GM18519 (cell line): ENCODE results near the gene ETV7.
"Not testable (repeated sequence)": the region's sequence is repeated elsewhere in the genome, so short reads cannot be mapped to it uniquely, and the experiment has no call there.

Experiments
- ATAC-seq: cut with Tn5 transposase; IDR thresholded peaks from one replicate; pipeline ENCODE4 v1.9.1; 2021; ENCODE audit warnings: mild to moderate bottlenecking, moderate library complexity; ENCODE audit not compliant: unreplicated experiment, low FRiP score

Gene ETV7

DNA sequence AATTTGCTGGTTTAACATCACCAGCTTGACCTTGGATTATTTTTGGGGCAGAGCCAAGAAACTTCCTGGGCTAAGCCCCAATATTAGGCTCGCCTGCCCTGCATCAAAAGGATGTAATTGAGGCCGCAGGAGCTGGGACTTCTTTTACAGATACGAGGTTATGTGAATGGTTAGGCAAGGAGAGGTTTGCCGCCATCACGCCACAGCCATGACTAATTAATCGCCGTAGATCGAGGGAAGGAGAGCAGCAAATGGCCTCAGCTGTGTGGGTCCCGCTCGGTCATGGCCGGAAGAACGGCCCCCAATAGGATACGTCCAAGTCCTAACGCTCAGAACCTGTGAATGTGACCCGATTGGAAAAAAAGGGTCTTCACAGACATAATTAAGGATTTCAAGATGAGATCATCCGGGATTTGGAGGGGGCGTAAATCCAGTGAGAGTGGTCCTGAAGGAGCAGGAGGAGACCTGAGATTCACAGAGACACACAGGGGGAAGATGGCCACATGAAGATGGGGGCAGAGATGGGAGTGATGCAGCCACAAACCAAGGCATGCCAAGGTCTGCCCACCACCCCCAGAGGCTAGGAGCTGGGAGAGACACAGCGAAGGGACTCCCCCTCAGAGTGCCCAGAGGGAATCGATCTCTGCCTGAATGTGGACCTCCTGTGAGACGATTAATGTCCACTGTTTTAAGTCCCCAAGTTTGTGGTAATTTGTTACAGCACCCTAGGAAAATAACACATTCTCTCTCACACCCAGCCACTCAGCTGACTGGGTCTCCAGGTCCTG lies 40.8 kb downstream of the ETV7 start:
- no peak for ATAC-seq

DNA sequence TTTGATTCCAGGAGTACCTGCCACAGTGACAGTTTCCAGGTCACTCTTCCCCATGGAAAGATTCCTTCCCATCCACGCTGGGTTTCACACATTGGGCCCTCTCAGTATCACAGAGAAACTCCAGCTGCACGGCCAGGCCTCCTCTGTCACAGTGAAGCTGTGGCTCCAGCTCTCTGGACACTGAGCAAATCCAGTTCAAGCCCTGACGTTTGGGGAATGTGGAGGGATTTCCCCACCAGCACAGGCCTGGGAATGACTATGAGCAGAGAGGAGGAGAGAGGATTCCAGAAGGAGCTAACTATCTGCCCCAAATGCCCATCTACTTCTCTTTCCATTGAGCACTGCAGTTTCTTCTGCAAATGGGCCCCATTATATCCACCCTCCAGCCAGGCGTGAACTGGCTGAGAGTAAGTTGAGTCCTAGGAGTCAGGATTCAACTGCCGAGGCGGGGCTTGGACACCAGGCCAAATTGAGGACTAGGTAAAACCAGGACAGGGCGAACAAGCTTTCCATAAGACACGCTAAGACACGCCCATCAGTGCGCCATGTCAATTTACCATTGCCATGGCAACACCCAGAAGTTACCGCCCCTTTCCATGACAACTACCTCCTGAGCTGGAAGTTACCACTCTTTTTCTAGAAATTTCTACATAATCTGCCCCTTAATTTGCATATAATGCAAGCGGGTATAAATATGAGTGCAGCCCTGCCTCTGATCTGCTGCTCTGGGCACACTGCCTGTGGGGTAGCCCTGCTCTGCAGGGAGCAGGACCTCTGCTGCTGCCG lies 41.6 kb downstream of the ETV7 start:
- ATAC-seq: no peak

DNA sequence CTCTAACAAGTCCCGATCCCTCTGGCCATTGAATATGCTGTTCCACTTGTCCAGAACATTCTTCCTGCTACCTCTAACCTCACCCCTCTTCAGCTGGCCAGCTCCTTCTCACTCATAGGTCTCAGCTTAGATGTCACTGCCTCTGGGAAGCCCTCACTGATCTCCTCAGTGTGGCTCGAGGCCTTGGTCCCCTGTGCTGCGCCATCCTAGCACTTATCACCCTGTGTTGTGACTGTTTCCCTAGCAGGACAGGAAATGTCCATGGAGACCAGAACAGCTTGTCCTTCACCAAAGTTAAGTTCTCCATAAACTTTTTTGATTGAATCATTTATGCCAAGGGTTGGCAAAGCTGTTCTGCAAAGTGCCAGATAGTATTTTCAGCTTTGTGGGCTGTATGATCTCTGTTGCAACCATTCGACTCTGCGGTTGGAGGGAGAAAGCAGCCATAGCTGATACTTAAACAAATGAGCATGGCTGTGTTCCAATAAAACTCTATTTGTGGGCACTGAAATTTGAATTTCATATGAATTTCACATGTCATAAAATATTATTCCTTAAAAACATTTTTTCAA lies 44.3 kb downstream of the ETV7 start:
- ATAC-seq: no peak

DNA sequence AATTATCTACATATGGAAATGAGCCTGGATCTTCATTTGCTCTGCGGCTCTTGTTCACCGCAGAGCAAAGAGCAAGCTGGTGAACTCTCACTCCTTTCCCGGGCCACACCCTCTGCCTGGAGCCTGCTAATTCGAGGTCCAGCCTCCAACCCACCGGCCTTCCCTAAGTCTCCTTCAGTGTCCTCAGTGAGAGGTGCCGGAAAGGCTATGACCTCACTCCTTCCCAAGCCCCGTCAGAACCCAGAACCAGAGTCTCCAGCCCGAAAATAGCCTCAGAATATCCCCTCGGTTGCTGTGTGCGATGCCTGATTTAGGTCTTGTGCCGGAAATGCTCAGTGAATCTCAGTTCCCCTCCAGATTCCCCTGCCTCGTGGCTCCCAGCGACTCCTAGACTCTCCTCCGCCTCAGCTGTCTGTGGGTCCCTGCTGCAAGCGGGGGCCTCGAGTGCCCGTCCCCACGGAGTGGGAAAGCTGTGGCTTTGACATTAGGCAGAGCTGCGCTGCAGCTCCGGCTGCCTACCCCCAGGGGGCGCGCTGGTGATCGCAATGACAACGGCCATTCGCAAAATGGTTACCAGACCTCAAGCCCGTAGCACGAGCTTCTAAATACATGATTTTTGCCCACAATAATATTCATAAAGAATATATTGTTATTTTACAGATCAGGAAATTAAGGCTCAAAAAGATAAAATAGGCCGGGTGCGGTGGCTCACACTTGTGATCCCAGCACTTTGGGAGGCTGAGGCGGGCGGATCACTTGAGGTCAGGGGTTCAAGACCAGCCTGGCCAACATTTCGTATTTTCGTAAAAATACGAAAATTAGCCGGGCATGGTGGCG lies 46.6 kb downstream of the ETV7 start:
- no peak for ATAC-seq

DNA sequence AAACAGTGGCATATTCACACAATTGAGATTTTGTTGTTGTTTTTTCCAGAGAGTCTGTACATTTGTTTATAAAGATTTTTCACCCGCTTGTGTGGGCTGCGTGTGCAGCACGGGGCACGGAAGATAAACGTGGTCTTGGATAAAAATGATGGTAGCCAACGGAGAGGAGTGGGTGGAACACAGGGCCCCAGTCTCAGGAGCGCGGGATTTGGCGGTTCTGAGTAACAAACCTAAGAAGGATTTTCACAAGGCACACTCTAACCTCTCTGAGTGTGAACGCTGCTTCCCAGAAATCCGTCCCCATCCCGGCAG lies 47.2 kb downstream of the ETV7 start:
- ATAC-seq: no peak

DNA sequence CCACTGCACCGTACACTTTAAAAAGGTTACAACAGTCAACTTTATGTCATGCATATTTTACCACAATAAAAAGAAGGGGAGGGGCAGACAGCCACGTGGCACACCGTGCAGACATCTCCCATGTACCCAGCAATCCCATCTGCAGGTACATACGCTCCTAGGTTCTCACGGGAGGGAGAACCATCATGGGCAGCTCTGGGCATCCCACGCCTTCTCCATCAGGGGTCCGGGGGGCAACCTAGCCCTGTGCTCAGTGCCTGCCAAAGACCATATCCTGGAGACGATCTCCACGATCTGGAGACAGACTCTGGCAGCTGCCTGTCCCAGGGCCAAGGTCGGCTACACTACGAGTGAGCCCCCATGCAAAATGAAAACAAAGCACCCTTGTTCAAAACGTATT lies 48.3 kb downstream of the ETV7 start:
- ATAC-seq: no peak

DNA sequence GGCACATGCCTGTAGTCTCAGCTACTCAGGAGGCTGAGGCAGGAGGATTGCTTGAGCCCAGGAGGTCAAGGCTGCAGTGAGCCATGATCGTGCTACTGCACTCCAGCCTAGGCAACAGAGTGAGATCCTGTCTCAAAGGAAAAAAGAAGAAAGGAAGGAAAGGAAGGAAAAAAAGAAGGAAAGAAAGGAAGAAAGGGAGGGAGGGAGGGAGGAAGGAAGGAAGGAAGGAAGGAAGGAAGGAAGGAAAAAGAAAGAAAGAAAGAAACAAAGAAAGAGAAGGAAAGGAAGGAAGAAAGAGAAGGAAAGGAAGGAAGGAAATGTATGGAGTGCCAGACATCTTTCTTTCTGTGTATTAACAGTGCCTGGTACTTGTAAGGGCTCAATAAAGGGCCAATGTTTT lies 49.2 kb downstream of the ETV7 start:
- ATAC-seq: not testable (repeated sequence)

DNA sequence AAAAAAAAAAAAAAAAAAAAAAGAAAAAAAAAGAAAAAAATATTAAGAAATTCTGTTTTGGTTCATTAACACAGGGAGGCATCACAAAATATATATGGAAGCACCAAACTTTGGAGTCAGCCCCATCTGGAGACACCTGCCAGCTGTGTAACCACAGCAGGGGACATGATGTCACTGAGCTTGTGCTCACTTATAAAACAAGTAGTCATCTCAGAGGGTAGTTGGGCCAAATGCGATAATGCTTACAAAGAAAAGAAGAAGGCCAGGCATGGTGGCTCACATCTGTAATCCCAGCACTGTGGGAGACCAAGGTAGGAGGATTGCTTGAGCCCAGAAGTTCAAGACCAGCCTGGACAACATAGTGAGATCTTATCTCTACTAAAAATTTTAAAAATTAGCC lies 49.7 kb downstream of the ETV7 start:
- ATAC-seq: no peak

DNA sequence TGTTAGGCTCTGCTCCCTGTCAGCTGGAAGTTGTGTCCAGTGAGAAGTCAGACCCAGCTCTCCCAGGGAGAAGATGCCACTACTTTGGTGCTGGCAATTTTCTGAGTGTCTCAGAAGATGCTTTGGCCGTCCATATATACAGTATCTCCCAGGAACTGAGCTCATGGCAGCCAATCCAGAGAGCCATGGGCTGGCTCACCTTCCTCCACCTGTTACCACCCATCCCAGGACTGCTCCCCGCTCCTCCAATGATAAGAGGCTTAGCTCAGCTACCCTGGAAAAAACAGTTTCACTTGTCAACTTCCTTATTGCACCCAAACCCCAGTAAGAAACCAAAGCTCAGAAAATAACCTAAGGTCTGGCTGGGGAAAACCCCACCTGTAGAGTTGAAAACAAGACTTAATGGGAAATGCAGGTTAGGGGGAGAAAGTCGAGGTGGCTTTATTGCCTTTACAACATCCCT lies 50.7 kb downstream of the ETV7 start, which contains the start of gene BNIP5:
TSS of gene BNIP5 (minus strand) at position 110 of the 463 bp plus-strand sequence. CDS start 6,198 bp downstream, outside the sequence.
- no peak for ATAC-seq

DNA sequence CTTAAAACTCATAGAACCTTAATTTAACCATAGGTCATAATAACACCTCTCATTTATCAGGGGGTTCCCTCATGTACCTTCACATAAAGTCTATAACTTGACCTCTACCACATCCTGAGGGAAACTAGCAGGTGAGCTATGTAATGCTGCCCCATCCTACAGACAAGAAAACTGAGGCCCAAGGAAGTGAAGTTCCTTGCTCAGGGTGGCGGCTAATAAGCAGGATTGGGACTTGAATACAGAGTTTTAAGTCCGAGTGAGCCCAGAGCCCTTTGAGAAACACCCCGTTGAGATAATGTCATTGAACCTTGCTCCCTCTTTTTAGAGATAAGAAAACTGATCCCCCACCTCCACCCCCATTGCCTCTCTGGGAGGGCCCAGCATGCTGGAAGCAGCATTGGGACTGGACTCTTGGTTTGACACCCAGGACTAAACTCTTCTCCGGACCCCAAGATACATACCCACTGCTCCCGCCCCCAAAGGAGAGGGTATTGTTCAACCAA lies 51.2 kb downstream of the ETV7 start:
- ATAC-seq: no peak

DNA sequence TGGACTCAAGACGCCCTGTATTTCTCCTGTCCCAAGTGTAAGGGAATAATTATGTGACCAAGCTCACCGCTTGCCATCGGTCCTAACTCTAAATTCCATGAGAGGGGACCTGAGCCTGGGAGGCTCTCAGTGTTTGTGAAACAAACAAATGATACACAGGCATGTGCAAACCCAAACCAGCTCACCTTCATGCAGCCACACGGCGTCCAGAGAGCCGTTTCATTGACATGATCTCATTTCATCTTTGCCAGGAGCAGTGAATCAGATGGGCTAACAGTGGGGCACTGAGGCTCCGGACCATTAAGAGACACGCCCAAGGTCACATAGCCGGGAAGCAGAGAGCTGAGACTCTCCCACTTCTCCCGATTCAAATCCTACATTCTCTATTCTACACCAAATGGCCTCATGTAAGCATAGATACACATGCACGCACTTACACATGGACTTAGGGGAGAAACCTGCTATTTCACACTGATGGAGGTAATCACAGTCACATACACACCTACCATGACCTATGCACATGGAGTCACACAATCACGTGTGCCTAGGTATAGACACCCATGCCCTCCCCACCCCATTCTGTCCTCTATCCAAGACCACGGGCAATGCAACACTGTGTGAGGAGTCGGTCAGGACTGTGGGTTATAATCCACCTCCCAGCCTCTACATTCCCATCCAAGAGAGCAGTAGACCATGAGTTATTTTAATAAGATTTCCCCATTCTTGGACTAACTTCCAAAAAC lies 51.8 kb downstream of the ETV7 start:
- no peak for ATAC-seq

DNA sequence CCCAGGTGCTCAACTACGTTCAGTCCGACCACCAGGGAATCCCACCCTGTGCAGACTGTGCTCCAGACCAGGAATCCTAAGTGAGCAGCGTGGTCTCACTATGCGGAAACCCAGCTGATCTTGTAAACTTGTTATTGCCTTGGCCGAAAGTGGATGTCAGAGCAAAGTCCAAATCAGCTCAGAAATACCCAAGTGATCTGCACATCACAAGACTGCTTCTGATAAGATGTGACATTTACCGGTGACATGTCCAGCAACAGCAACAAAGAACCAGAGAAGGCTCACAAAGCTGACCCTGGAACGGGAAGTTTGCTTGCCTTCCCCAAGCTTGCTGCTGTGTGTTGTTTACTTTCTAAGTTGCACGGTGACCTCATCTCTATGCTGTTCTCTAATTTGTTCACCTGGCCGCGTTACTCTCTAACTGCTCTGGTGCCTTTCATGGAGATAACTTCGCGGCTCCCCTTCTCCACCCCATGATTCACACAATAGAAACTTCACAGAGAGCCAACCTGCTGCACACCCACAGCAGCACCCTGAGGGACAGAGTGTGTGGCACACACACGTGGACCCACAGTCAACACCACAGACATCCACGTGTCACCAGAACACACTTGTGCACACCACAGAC lies 52.5 kb downstream of the ETV7 start:
- ATAC-seq: no peak

DNA sequence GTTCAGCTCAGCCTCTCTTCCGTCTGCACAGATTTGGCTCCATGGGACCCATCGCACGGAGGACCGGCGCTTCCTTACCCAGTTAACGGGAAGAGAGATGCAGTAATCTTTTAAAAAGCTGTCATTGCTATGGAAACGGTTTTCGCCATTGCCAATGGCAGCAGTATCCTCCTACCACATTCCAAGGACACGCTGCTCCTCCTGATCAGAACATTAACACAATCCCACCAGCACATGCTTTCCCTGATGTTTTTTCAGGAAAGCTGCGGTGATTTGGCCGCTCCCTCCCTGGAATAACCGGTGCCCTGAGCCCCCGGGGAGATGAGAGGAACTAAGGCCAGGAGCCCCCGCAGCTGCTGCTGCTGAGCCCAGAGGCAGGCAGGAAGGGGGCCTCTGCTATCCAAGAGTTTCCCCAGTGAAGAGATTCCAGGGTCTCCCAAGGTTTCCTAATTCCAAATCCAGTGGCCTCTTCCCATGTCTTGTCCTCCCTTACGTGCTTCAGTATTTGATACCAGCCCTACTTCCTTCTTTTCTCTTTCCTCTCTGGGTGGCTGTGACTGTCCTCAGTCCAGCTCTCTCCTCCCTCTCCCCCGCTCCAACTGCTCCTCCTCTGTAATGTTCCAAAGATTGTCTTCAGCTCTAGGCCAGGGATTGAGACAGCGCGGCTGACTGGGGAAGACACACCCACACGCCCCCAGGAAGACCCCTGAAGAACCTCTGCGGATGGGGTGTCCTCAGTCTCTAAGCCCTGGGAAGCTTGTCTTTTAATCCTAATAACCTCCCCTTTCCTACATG lies 53.3 kb downstream of the ETV7 start:
- ATAC-seq: no peak

DNA sequence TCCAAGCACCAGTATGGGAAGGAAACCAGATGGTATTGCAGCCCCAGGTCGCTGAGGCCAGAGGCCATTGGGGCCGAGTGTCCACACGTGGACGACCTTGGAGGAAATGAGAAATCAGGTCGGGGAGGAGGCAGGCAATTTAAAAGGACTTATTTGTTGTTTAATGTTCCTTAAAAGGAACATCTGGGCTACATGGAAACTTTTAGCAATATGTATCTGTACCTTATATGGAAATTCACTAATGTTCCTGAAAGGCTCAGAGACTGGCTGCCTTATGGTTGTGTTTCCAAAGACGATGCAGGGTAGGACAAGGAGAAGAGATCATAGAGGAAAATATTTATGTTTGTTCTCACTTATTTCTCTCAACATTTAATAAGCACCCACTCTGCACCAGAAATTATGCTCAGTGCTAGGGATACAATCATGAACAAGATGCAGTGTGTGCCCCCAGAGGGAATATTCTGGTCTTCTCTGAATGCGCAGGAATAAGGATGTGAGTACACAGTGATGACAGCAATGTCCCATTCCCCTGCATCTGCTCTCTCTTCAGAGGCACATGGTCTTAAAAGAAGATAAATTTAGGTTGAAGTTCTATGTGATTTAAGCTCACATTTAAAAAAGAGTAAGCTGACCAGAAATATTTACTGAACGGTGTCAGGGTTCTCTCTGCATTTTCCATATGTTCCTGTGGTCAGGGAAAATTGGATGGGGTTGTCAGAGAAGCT lies 54.1 kb downstream of the ETV7 start:
- no peak for ATAC-seq

DNA sequence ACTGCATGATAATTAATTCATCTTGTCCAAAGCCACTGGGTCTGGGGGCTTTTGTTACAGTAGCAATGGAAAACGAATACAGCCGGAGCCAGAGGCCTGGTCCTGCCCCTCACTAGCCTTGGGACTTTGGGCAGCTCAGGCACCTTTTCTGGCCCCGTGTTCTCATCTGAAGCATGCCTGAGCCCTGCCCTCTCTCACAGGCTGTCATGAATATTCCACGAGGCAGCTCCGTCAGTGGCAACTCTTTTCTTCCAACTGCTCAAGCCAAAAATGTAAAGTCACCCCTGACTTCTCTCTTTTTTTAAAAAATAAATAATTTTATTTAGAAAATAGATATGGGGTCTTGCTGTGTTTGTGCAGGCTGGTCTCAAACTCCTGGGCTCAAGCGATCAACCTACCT lies 56.1 kb downstream of the ETV7 start:
- ATAC-seq: no peak

DNA sequence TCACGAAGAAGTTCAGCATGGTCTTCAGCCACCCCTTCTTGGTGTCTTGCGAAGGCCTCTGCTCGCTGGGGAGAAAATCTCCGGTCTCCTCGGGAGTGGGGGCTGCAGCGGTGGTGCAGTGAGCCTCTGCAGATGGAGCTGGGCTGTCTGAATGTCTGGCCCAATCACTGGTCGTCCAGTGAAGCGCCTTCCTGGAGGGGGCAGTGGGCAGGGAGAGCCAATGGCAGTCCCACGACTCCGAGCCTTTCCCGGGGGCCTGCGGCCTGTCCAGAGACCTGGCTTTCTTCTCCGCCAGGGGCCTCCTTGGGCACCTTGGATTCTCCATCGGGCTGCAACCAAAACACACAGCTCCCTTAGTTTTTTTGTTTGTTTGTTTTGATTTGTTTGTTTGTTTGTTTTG lies 57.1 kb downstream of the ETV7 start:
- no peak for ATAC-seq

DNA sequence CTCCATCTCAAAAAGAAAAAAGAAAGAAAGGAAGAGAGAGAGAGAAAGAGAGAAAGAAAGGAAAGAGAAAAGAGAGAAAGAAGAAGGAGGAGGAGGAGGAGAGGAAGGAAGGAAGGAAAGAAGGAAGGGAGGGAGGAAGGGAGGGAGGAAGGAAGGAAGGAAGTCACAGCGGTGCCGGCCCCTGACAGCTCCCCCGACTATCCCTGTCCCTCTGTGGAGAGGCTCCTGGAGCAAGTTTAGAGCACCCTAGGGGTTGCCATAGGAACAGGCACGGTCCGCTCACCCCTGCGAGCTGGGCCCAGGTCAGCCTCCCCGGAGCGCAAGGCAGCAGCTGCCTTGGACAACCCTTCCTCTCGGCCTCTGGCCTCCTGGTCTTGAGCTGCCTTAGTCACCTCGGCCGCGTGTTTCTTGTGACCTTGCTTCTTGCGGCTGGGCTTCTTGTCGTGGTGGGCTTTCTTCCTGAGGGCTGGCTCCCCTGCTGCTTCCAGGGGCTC lies 57.6 kb downstream of the ETV7 start:
- ATAC-seq: no peak

DNA sequence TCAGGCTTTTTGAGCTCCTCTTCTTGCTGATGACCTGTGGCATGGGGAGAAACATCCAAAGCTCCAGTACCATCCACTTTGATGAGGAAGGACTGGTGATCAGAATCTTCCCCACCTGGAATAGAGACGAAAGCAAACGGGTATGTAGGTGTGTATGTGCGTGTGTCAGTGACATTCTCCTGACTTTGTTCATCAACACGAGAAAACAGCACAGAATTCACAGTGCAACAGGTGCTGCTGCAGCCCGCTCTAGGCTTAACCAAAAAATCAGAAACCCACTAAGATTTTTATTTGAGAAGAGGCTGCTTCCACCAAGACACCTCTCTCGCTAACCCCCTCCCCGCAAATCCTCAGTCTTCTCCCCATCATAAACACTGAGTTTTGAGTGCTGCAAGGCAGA lies 58.9 kb downstream of the ETV7 start:
- no peak for ATAC-seq
